DND-41 (cell line): ENCODE results near the gene CNOT1.

Source experiments
- ATAC-seq: fragments of 200-7000 bp; cut with Tn5 transposase; 3 replicates; pipeline ENCODE4 v1.9.1; 2021; ENCODE audit warnings: low read depth; ENCODE audit not compliant: insufficient read depth
- DNase-seq: peaks from one replicate; pipeline ENCODE4 v3.0.0-alpha.2; 2020
- H2AFZ ChIP-seq: 2 replicates; pipeline ENCODE4 v1.6.0; 2012; ENCODE audit warnings: low read depth, low read length
- H3K27ac ChIP-seq: 2 replicates; pipeline ENCODE4 v1.5.1; 2012; ENCODE audit warnings: low read length, inconsistent platforms
- H3K27me3 ChIP-seq: fragments of 200-600 bp; sonication (generic); 2 replicates; pipeline ENCODE4 v1.6.0; 2012; ENCODE audit warnings: low read length, mild to moderate bottlenecking, inconsistent platforms; ENCODE audit not compliant: insufficient read depth, poor library complexity
- H3K36me3 ChIP-seq: 2 replicates; pipeline ENCODE4 v1.5.1; 2012; ENCODE audit warnings: low read length, inconsistent platforms; ENCODE audit not compliant: insufficient read depth
- H3K4me1 ChIP-seq: 2 replicates; pipeline ENCODE4 v1.5.1; 2012; ENCODE audit warnings: mild to moderate bottlenecking, low read length; ENCODE audit not compliant: insufficient read depth
- H3K4me2 ChIP-seq: 2 replicates; pipeline ENCODE4 v1.6.0; 2012; ENCODE audit warnings: mild to moderate bottlenecking, moderate library complexity, low read length, inconsistent platforms; ENCODE audit not compliant: insufficient read depth
- H3K4me3 ChIP-seq, 2 experiments: fragments of 200-600 bp in 1 of 2; shearing (Covaris generic) in 1 of 2; 2 replicates each; pipeline ENCODE4 v1.5.1; 2012 to 2016; ENCODE audit warnings: inconsistent platforms in 2 of 2, low read length in 2 of 2, mild to moderate bottlenecking in 2 of 2, low read depth in 1 of 2, moderate library complexity in 1 of 2
- H3K79me2 ChIP-seq: 2 replicates; pipeline ENCODE4 v1.6.0; 2012; ENCODE audit warnings: low read length, inconsistent platforms; ENCODE audit not compliant: insufficient read depth
- H3K9ac ChIP-seq: 2 replicates; pipeline ENCODE4 v1.6.0; 2012; ENCODE audit warnings: low read depth, mild to moderate bottlenecking, inconsistent platforms, low read length, moderate library complexity
- H3K9me3 ChIP-seq: 2 replicates; pipeline ENCODE4 v1.5.1; 2012; ENCODE audit warnings: low read length, moderate library complexity, mild to moderate bottlenecking, inconsistent platforms; ENCODE audit not compliant: insufficient read depth, severe bottlenecking
- H4K20me1 ChIP-seq: 2 replicates; pipeline ENCODE4 v1.6.0; 2012; ENCODE audit warnings: low read length; ENCODE audit not compliant: insufficient read depth
- CTCF ChIP-seq: IDR thresholded peaks from 2 replicates; pipeline ENCODE4 v1.5.1; 2012; ENCODE audit warnings: borderline replicate concordance, low read length, moderate library complexity, mild to moderate bottlenecking; ENCODE audit not compliant: poor library complexity, severe bottlenecking; ENCODE audit errors: extremely low read depth
- EZH2 ChIP-seq: IDR thresholded peaks from 3 replicates; pipeline ENCODE4 v1.6.1; 2012; ENCODE audit warnings: borderline replicate concordance, low read depth, mild to moderate bottlenecking, moderate library complexity, low read length, inconsistent platforms; ENCODE audit not compliant: severe bottlenecking

The CNOT1 gene

GRCh38 chr16:58488531-58488930, 141.1 kb downstream of the CNOT1 start:
- ATAC-seq (no peak), DNase-seq (no peak)
- H3K36me3 ChIP-seq = no peaks in the 10 kb centered on the region
- TF ChIP-seq EZH2 (no peak), CTCF (no peak)
- no peak overlapping the region for H3K4me3 ChIP-seq
- H3K79me2 ChIP-seq = no peaks in the 10 kb centered on the region
- peaks cover 12% of the 10 kb centered on the region for H3K4me1 ChIP-seq
- no peak overlapping the region for H3K27ac ChIP-seq
- H3K4me2 ChIP-seq = no peak overlapping the region
- no peak overlapping the region for H2AFZ ChIP-seq
- H4K20me1 ChIP-seq = no peaks in the 10 kb centered on the region
- H3K9me3 ChIP-seq = no peaks in the 10 kb centered on the region
- H3K9ac ChIP-seq = no peak overlapping the region
- H3K27me3 ChIP-seq = no peaks in the 10 kb centered on the region

GRCh38 chr16:58487566-58488351, 141.9 kb downstream of the CNOT1 start:
- peak; percentile 80 for DNase-seq
- H3K27ac ChIP-seq = no peak overlapping the region
- no peak overlapping the region for H3K9ac ChIP-seq
- no peak for TF ChIP-seq EZH2
- peak; percentile 95 for TF ChIP-seq CTCF
- no peaks in the 10 kb centered on the region for H4K20me1 ChIP-seq
- ATAC-seq = peak; percentile 92
- H3K36me3 ChIP-seq = no peaks in the 10 kb centered on the region
- no peaks in the 10 kb centered on the region for H3K27me3 ChIP-seq
- H3K9me3 ChIP-seq = no peaks in the 10 kb centered on the region
- peak overlapping the region; percentile 62 for H3K4me2 ChIP-seq
- H2AFZ ChIP-seq = peak overlapping the region; percentile 79
- H3K4me1 ChIP-seq = peaks cover 12% of the 10 kb centered on the region
- no peaks in the 10 kb centered on the region for H3K79me2 ChIP-seq
- H3K4me3 ChIP-seq = no peak overlapping the region

GRCh38 chr16:58485184-58485887, 144.3 kb downstream of the CNOT1 start:
- TF ChIP-seq CTCF = no peak
- no peak for TF ChIP-seq EZH2
- no peak for ATAC-seq
- no peaks in the 10 kb centered on the region for H3K36me3 ChIP-seq

More at GRCh38 chr16:58485184-58485887, 144.3 kb downstream of the CNOT1 start:
- no peaks in the 10 kb centered on the region for H3K27me3 ChIP-seq
- H2AFZ ChIP-seq = no peak overlapping the region
- no peak overlapping the region for H3K4me3 ChIP-seq
- no peaks in the 10 kb centered on the region for H4K20me1 ChIP-seq
- H3K9ac ChIP-seq = no peak overlapping the region
- DNase-seq = no peak
- H3K27ac ChIP-seq = no peak overlapping the region
- H3K79me2 ChIP-seq = no peaks in the 10 kb centered on the region
- H3K4me2 ChIP-seq = no peak overlapping the region
- H3K4me1 ChIP-seq = peaks cover 7% of the 10 kb centered on the region
- no peaks in the 10 kb centered on the region for H3K9me3 ChIP-seq
